ENCODE results near the gene NACAD. TPM values are rescaled to one million over a fixed set of nuclear protein-coding genes. Genes with fewer than 3 reads are reported as not detected.

NACAD gene
- total and polyA plus RNA-seq, 8 donors, result 0.31 to 3.5 (median 1.2) TPM

DNA sequence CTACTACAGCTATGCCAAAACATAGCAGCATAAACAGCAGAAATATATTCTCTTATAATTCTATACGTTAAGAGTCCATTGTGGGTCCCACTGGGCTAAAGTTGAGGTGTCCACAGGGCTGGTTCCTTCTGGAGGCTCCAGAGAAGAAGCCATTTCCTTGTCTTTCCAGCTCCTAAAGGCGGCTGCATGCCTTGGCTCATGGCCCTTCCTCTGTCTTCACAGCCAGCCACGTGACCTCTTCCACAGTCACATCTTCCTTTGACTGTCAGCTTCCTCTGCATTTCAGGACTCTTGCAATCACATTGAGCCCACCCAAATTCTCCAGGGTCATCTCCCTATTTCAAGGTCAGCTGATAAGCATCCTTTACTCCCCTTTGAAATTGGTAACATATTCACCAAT, 17.2 kb downstream of the NACAD start:
- 87 to 94% methylated on average over 3 of the region's 3 CpGs for WGBS, 2 donors
- FAIRE-seq (no peak), ATAC-seq (no peak), DNase-seq (no peak)
- Histone ChIP-seq H3K9me3 (no peaks in the 10 kb centered on the region), H3K4me3 (no peak overlapping the region), H3K36me3 (peaks cover 5 to 40% (median 5%) of the 10 kb centered on the region in 3 donors), H3K4me1 (no peaks in the 10 kb centered on the region), H3K27me3 (no peaks in the 10 kb centered on the region), H3K27ac (no peak overlapping the region)
- intact Hi-C loops (cut with DNase I), result no loop called here
- TF ChIP-seq, protein P1, sequence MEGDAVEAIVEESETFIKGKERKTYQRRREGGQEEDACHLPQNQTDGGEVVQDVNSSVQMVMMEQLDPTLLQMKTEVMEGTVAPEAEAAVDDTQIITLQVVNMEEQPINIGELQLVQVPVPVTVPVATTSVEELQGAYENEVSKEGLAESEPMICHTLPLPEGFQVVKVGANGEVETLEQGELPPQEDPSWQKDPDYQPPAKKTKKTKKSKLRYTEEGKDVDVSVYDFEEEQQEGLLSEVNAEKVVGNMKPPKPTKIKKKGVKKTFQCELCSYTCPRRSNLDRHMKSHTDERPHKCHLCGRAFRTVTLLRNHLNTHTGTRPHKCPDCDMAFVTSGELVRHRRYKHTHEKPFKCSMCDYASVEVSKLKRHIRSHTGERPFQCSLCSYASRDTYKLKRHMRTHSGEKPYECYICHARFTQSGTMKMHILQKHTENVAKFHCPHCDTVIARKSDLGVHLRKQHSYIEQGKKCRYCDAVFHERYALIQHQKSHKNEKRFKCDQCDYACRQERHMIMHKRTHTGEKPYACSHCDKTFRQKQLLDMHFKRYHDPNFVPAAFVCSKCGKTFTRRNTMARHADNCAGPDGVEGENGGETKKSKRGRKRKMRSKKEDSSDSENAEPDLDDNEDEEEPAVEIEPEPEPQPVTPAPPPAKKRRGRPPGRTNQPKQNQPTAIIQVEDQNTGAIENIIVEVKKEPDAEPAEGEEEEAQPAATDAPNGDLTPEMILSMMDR (IDR thresholded peaks at IDR 0.05), result no peak

DNA sequence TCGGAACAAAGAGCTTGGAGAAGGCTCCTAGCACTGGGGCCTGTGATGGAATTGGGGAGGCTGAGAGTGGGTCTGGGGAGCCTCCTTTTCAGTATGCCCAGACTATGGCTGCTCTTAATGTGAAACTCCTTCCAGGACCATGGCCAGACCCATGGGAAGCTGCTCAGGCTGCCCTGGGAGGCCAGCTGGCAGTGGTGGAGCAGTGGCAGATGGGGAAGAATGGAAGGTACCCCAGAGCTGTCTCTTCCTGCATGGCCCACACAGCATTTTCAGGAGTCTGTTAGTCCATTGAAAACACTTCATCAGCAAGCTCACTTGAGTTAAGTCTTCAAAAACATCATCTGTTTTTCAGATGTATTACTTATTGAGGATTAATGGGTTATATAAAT, 18.5 kb downstream of the NACAD start:
- 95 to 100% methylated on average over 1 of the region's 1 CpG for WGBS, 2 donors
- TF ChIP-seq, protein P1 (IDR thresholded peaks at IDR 0.05), result no peak
- Histone ChIP-seq H3K27ac (no peak overlapping the region), H3K4me3 (no peak overlapping the region), H3K4me1 (no peaks in the 10 kb centered on the region), H3K27me3 (no peaks in the 10 kb centered on the region), H3K36me3 (peaks cover 0 to 28% (median 5%) of the 10 kb centered on the region in 3 donors), H3K9me3 (no peaks in the 10 kb centered on the region)
- no peak for ATAC-seq
- DNase-seq, result no peak
- no peak for FAIRE-seq
- intact Hi-C loops (cut with DNase I), result no loop called here

DNA sequence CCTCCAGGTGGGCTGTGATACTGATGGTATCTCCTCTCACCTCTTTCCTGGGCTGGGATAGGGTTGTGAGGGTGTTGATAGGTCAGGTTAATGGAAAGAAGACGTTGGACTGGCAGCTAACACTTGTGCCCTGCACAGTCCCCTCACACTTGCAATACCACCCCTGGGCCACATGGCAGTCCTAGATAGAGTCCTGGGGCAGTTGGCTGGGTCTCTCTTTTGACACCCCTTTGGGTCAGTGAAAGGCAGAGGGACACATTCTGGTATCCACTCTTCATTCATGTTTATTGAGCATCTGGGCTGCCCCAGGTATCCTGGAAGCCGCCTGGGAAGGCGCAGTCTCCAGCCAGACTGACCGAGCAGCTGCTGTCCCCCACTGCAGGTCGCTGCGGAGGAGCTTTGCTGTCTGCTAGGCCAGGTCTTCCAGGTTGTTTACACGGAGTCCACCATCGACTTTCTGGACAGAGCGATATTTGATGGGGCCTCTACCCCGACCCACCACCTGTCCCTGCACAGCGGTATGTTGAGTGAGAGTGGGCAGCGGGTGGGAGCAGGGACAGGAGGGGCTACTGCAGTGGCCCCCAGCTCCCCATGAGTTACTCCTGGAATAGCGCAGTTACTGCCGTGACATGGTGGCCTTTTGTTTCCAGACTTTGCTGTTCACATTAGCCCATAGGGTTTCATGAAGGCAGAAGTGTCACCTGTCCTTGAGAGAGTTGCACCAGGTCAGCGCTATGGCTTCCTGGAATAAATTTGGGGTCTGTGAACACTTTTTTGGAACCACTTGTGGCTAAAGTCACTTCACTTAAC, 19.1 kb downstream of the NACAD start:
- Histone ChIP-seq H3K9me3 (no peaks in the 10 kb centered on the region), H3K27me3 (no peaks in the 10 kb centered on the region), H3K36me3 (peaks cover 0 to 22% (median 5%) of the 10 kb centered on the region in 3 donors), H3K4me3 (no peak overlapping the region), H3K4me1 (no peaks in the 10 kb centered on the region), H3K27ac (no peak overlapping the region)
- intact Hi-C loops (cut with DNase I), result no loop called here
- TF ChIP-seq, protein P1 (IDR thresholded peaks at IDR 0.05), result no peak
- DNase-seq (no peak), FAIRE-seq (no peak), ATAC-seq (no peak)
- 92 to 94% methylated on average over 15 of the region's 15 CpGs for WGBS, 2 donors

DNA sequence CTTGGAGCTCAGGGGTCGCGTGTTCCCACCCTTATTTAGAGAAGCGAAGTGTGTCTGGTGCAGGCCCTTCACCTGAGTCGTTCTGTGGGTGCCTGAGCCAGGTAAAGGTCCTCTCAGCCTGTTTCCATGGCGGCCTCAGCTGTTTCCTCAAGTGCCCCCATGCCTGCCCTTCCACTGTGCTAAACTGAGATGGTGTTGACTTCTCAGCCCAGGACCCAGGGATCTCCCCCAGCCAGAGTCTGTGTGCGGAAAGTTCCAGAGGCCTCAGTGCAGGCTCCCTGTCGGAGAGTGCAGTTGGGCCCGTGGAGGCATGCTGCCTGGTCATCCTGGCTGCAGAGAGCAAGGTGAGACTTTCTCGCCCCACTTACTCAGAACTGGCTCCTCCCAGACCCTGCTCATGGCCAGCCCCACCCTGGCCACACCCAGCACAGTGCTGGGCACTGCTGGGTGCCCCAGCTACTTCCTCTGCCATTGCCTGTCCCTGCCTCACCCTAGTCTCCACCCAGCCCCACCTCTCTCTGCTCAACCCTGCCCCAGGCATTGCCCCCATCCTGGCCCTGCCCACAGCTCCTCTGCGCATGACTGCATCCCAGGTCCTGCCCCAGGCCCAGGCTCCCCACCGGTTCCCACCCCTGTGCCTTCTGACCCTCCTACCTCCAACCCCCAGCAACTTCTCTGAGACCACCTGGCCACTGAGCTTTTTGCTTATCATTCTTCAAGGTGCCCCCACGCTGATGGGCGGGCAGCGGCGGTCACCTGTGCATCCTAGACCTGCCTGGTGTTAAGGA, 20.3 kb downstream of the NACAD start:
- FAIRE-seq, result no peak
- no peak for DNase-seq
- 91 to 97% methylated on average over 15 of the region's 15 CpGs for WGBS, 2 donors
- Histone ChIP-seq H3K27me3 (no peaks in the 10 kb centered on the region), H3K36me3 (peaks cover 0 to 21% (median 5%) of the 10 kb centered on the region in 3 donors), H3K4me1 (no peaks in the 10 kb centered on the region), H3K27ac (no peak overlapping the region), H3K4me3 (no peak overlapping the region), H3K9me3 (no peaks in the 10 kb centered on the region)
- intact Hi-C loops (cut with DNase I), result no loop called here
- TF ChIP-seq, protein P1 (IDR thresholded peaks at IDR 0.05), result no peak
- no peak for ATAC-seq

Measured in pancreas (tissue), 10 donors.